Hepatocyte (in vitro differentiated cells): ENCODE measurements around the gene SNX32. TPM values are rescaled to one million over a fixed set of nuclear protein-coding genes. Genes with fewer than 3 reads are reported as not detected.
A peak's percentile ranks its signal among the peaks of the same experiment; 100 is the strongest.

Source experiments
- DNase-seq: peaks from one replicate; pipeline ENCODE4 v3.0.0-alpha.2; 2016; ENCODE audit warnings: low spot score
- H2AFZ ChIP-seq: fragments of 200-600 bp; sonication (generic); 2 replicates; pipeline ENCODE4 v1.6.0; 2016; ENCODE audit warnings: antibody characterized with exemption, mild to moderate bottlenecking
- H3K27ac ChIP-seq: fragments of 200-600 bp; sonication (generic); 2 replicates; pipeline ENCODE4 v1.5.1; 2016; ENCODE audit warnings: mild to moderate bottlenecking
- H3K27me3 ChIP-seq: fragments of 200-600 bp; sonication (generic); 2 replicates; pipeline ENCODE4 v1.6.1; 2016
- H3K36me3 ChIP-seq: fragments of 200-600 bp; sonication (generic); replicated peaks from 2 replicates; pipeline ENCODE4 v1.5.1; 2016; ENCODE audit warnings: low read depth; ENCODE audit not compliant: insufficient read depth
- H3K4me1 ChIP-seq: fragments of 200-600 bp; sonication (generic); 2 replicates; pipeline ENCODE4 v1.5.1; 2016; ENCODE audit warnings: mild to moderate bottlenecking, moderate library complexity; ENCODE audit not compliant: insufficient read depth
- H3K4me2 ChIP-seq: fragments of 200-600 bp; sonication (generic); 2 replicates; pipeline ENCODE4 v1.6.0; 2016
- H3K4me3 ChIP-seq: fragments of 200-600 bp; sonication (generic); 2 replicates; pipeline ENCODE4 v1.5.1; 2016; ENCODE audit warnings: mild to moderate bottlenecking
- H3K79me2 ChIP-seq: fragments of 200-600 bp; sonication (generic); 2 replicates; pipeline ENCODE4 v1.6.0; 2017; ENCODE audit warnings: mild to moderate bottlenecking
- H3K9me2 ChIP-seq: fragments of 200-600 bp; sonication (generic); replicated peaks from 2 replicates; pipeline ENCODE4 v1.6.0; 2017; ENCODE audit warnings: mild to moderate bottlenecking; ENCODE audit not compliant: insufficient read depth
- H3K9me3 ChIP-seq: fragments of 200-600 bp; sonication (generic); 2 replicates; pipeline ENCODE4 v1.5.1; 2016; ENCODE audit warnings: low read depth, mild to moderate bottlenecking
- H4K20me1 ChIP-seq: fragments of 200-600 bp; sonication (generic); 2 replicates; pipeline ENCODE4 v1.6.0; 2016; ENCODE audit warnings: mild to moderate bottlenecking; ENCODE audit not compliant: insufficient read depth, poor library complexity, severe bottlenecking
- CTCF ChIP-seq: fragments of 200-600 bp; sonication (generic); IDR thresholded peaks from 2 replicates; pipeline ENCODE4 v1.5.1; 2016; ENCODE audit warnings: antibody characterized with exemption, mild to moderate bottlenecking; ENCODE audit not compliant: poor library complexity
- EZH2 ChIP-seq: fragments of 200-600 bp; sonication (generic); IDR thresholded peaks from 2 replicates; pipeline ENCODE4 v1.6.1; 2016; ENCODE audit warnings: antibody characterized with exemption, mild to moderate bottlenecking, borderline replicate concordance
- EZH2phosphoT487 ChIP-seq: fragments of 200-600 bp; sonication (generic); IDR thresholded peaks from one replicate; pipeline ENCODE4 v1.6.1; 2018; ENCODE audit warnings: antibody characterized with exemption, mild to moderate bottlenecking, low read depth, moderate library complexity; ENCODE audit not compliant: unreplicated experiment, severe bottlenecking
- WGBS: methylation state at CpG from one replicate; pipeline ENCODE4 v1.1.6; 2016; ENCODE audit warnings: low lambda C conversion rate; ENCODE audit errors: missing lambda C conversion rate; 5-methylcytosine and 5-hydroxymethylcytosine counted together
- polyA plus RNA-seq: library from polyadenylated mRNA; unstranded; fragments of >200 nt; fragmentation: Nextera tagmentation; extraction: Ambion mirVana; gene quantifications from 2 replicates; pipeline ENCODE4 v1.2.1, GENCODE V29; 2016
- total RNA-seq: library from RNA; depleted of rRNA; stranded (reverse); fragments of >200 nt; gene quantifications from 2 replicates; pipeline ENCODE4 v1.2.3, GENCODE V29; 2014

SNX32 gene
- total and polyA plus RNA-seq, 2 experiments from 2014 or later = 2.9 to 5.1 TPM

GRCh38 chr11:65868907-65869306 is 35.1 kb downstream of the SNX32 start:
- no peaks in the 10 kb centered on the region for H4K20me1 ChIP-seq
- no peaks in the 10 kb centered on the region for H3K27me3 ChIP-seq
- no peak overlapping the region for H2AFZ ChIP-seq
- TF ChIP-seq EZH2phosphoT487 (no peak), EZH2 (no peak), CTCF (no peak)
- H3K79me2 ChIP-seq = no peaks in the 10 kb centered on the region
- H3K9me2 ChIP-seq = no peaks in the 10 kb centered on the region
- H3K36me3 ChIP-seq = no peaks in the 10 kb centered on the region
- H3K4me1 ChIP-seq = no peaks in the 10 kb centered on the region
- H3K4me2 ChIP-seq = no peak overlapping the region
- 96% methylated on average over 3 of the region's 3 CpGs for WGBS
- no peak overlapping the region for H3K27ac ChIP-seq
- no peaks in the 10 kb centered on the region for H3K9me3 ChIP-seq
- DNase-seq = no peak
- no peak overlapping the region for H3K4me3 ChIP-seq

- no peaks in the 10 kb centered on the region for H3K27me3 ChIP-seq
- WGBS = 94% methylated on average over 24 of the region's 24 CpGs
- no peak overlapping the region for H3K4me3 ChIP-seq
- H3K79me2 ChIP-seq = no peaks in the 10 kb centered on the region
- no peak overlapping the region for H2AFZ ChIP-seq
- no peaks in the 10 kb centered on the region for H3K4me1 ChIP-seq
- no peaks in the 10 kb centered on the region for H4K20me1 ChIP-seq
- no peaks in the 10 kb centered on the region for H3K9me3 ChIP-seq
- no peak overlapping the region for H3K4me2 ChIP-seq
- no peaks in the 10 kb centered on the region for H3K36me3 ChIP-seq
- DNase-seq = no peak
- no peaks in the 10 kb centered on the region for H3K9me2 ChIP-seq
- no peak for TF ChIP-seq EZH2phosphoT487
- no peak for TF ChIP-seq EZH2
- no peak for TF ChIP-seq CTCF
- H3K27ac ChIP-seq = no peak overlapping the region
These were observed 36.0 kb downstream of the SNX32 start for GRCh38 chr11:65869643-65870306.

- TF ChIP-seq EZH2 = no peak
- H3K4me1 ChIP-seq = no peaks in the 10 kb centered on the region
- no peaks in the 10 kb centered on the region for H3K9me3 ChIP-seq
- H3K4me3 ChIP-seq = no peak overlapping the region
- H3K27ac ChIP-seq = no peak overlapping the region
- H2AFZ ChIP-seq = no peak overlapping the region
- no peaks in the 10 kb centered on the region for H3K27me3 ChIP-seq
- DNase-seq = no peak
- H3K4me2 ChIP-seq = no peak overlapping the region
- H3K9me2 ChIP-seq = no peaks in the 10 kb centered on the region
- no peaks in the 10 kb centered on the region for H4K20me1 ChIP-seq
- no peaks in the 10 kb centered on the region for H3K36me3 ChIP-seq
- 98% methylated on average over 10 of the region's 11 CpGs for WGBS
- no peaks in the 10 kb centered on the region for H3K79me2 ChIP-seq
These were observed 36.5 kb downstream of the SNX32 start for GRCh38 chr11:65870307-65870658.

- WGBS = 84% methylated on average over 16 of the region's 24 CpGs
- Histone ChIP-seq H3K36me3 (no peaks in the 10 kb centered on the region), H3K27me3 (no peaks in the 10 kb centered on the region), H3K79me2 (no peaks in the 10 kb centered on the region), H4K20me1 (no peaks in the 10 kb centered on the region), H3K4me1 (no peaks in the 10 kb centered on the region), H3K9me2 (no peaks in the 10 kb centered on the region), H3K4me2 (peak overlapping the region; percentile 99), H3K9me3 (no peaks in the 10 kb centered on the region), H2AFZ (no peak overlapping the region), H3K27ac (peak overlapping the region; percentile 65), H3K4me3 (no peak overlapping the region)
- DNase-seq = no peak
- TF ChIP-seq EZH2phosphoT487 (no peak), EZH2 (no peak), CTCF (no peak)
These were observed 37.2 kb downstream of the SNX32 start for GRCh38 chr11:65870706-65871681.
